Neuronal stem cell (in vitro differentiated cells): ENCODE results near the gene ARMC3.

Experiments used
- DNase-seq: peaks from one replicate; pipeline ENCODE4 v3.0.0-alpha.2; 2013; ENCODE audit warnings: low spot score
- H2AFZ ChIP-seq: one replicate; pipeline ENCODE4 v1.6.1; 2013; ENCODE audit warnings: mild to moderate bottlenecking, low read length, inconsistent platforms
- H2AK5ac ChIP-seq: 2 replicates; pipeline ENCODE4 v1.6.1; 2013; ENCODE audit warnings: low read depth, mild to moderate bottlenecking, inconsistent platforms, low read length, moderate library complexity, mixed read lengths
- H2BK120ac ChIP-seq: 2 replicates; pipeline ENCODE4 v1.6.1; 2013; ENCODE audit warnings: low read depth, mild to moderate bottlenecking, inconsistent platforms, low read length, moderate library complexity, mixed read lengths
- H2BK12ac ChIP-seq: one replicate; pipeline ENCODE4 v1.6.1; 2013; ENCODE audit warnings: low read length, inconsistent platforms
- H2BK15ac ChIP-seq: 2 replicates; pipeline ENCODE4 v1.6.1; 2013; ENCODE audit warnings: mild to moderate bottlenecking, low read length, inconsistent platforms, mixed read lengths
- H2BK5ac ChIP-seq: one replicate; pipeline ENCODE4 v1.6.1; 2013; ENCODE audit warnings: inconsistent platforms, mild to moderate bottlenecking, low read length, moderate library complexity
- H3K14ac ChIP-seq: one replicate; pipeline ENCODE4 v1.6.1; 2013; ENCODE audit warnings: low read length, inconsistent platforms
- H3K18ac ChIP-seq: 2 replicates; pipeline ENCODE4 v1.6.1; 2013; ENCODE audit warnings: low read length, inconsistent platforms
- H3K23ac ChIP-seq: 2 replicates; pipeline ENCODE4 v1.6.1; 2013; ENCODE audit warnings: low read depth, mild to moderate bottlenecking, mixed read lengths, low read length, inconsistent platforms; ENCODE audit not compliant: poor library complexity
- H3K27ac ChIP-seq: replicated peaks from 3 replicates; pipeline ENCODE4 v1.5.1; 2013; ENCODE audit warnings: low read length, inconsistent platforms
- H3K27me3 ChIP-seq, 3 experiments: 2 replicates each; pipeline ENCODE4 v1.6.1; 2013; ENCODE audit warnings: low read length in 3 of 3, mild to moderate bottlenecking in 2 of 3, inconsistent platforms in 1 of 3, low read depth in 1 of 3, mixed read lengths in 1 of 3, moderate library complexity in 1 of 3; ENCODE audit not compliant: control insufficient read depth in 3 of 3, insufficient read depth in 3 of 3
- H3K36me3 ChIP-seq, 2 donors: replicated peaks in 1 of 2; 2 replicates each; pipeline ENCODE4 v1.6.1; 2013; ENCODE audit warnings: low read length in 2 of 2; ENCODE audit not compliant: control insufficient read depth in 2 of 2, insufficient read depth in 2 of 2
- H3K4ac ChIP-seq: 2 replicates; pipeline ENCODE4 v1.6.1; 2013; ENCODE audit warnings: inconsistent platforms, mild to moderate bottlenecking, low read length, moderate library complexity
- H3K4me1 ChIP-seq, 2 donors: 1 replicate in 1 of 2; 2 replicates in 1 of 2; pipeline ENCODE4 v1.6.1; 2013; ENCODE audit warnings: low read length in 2 of 2, low read depth in 1 of 2; ENCODE audit not compliant: control insufficient read depth in 2 of 2, insufficient read depth in 1 of 2
- H3K4me2 ChIP-seq: one replicate; pipeline ENCODE4 v1.6.1; 2013; ENCODE audit warnings: mild to moderate bottlenecking, low read length, inconsistent platforms; ENCODE audit not compliant: insufficient read depth, poor library complexity, severe bottlenecking
- H3K4me3 ChIP-seq, 2 donors: 2 replicates each; pipeline ENCODE4 v1.5.1; 2013; ENCODE audit warnings: low read length in 2 of 2, mild to moderate bottlenecking in 2 of 2, inconsistent platforms in 1 of 2, moderate library complexity in 1 of 2
- H3K79me1 ChIP-seq: one replicate; pipeline ENCODE4 v1.6.1; 2013; ENCODE audit warnings: low read depth, mild to moderate bottlenecking, inconsistent platforms, low read length, moderate library complexity
- H3K9ac ChIP-seq: one replicate; pipeline ENCODE4 v1.6.1; 2013; ENCODE audit warnings: mild to moderate bottlenecking, low read depth, low read length, inconsistent platforms; ENCODE audit not compliant: poor library complexity
- H3K9me3 ChIP-seq, 2 donors: replicated peaks in 1 of 2; 2 replicates each; pipeline versions ENCODE3 to v1.6.1; 2013; ENCODE audit warnings: low read length in 2 of 2, mild to moderate bottlenecking in 2 of 2, inconsistent platforms in 1 of 2, low read depth in 1 of 2, mixed read lengths in 1 of 2, moderate library complexity in 1 of 2; ENCODE audit not compliant: control insufficient read depth in 2 of 2, insufficient read depth in 1 of 2
- H4K8ac ChIP-seq: one replicate; pipeline ENCODE4 v1.6.1; 2013; ENCODE audit warnings: low read depth, mild to moderate bottlenecking, inconsistent platforms, low read length, moderate library complexity
- H4K91ac ChIP-seq: one replicate; pipeline ENCODE4 v1.6.1; 2013; ENCODE audit warnings: low read length, low read depth, mild to moderate bottlenecking, inconsistent platforms; ENCODE audit not compliant: poor library complexity
- WGBS, 2 donors: extraction: QIAGEN DNeasy Blood & Tissue Kit; methylation state at CpG; one replicate each; pipeline ENCODE4 v1.1.7; 2013; ENCODE audit warnings: missing lambda C conversion rate in 2 of 2, mixed read lengths in 1 of 2; ENCODE audit not compliant: insufficient read length in 2 of 2, insufficient replicate concordance in 1 of 2; ENCODE audit errors: extremely low coverage in 2 of 2; 5-methylcytosine and 5-hydroxymethylcytosine counted together

The ARMC3 gene

GRCh38 chr10:23051855-23052331 is 124.0 kb downstream of the ARMC3 start:
- no peak overlapping the region for H2AK5ac ChIP-seq
- no peak overlapping the region for H3K4me2 ChIP-seq
- no peaks in the 10 kb centered on the region for H3K36me3 ChIP-seq
- no peak overlapping the region for H3K4me3 ChIP-seq
- no peak overlapping the region for H3K9ac ChIP-seq
- H3K9me3 ChIP-seq, result no peaks in the 10 kb centered on the region
- no peaks in the 10 kb centered on the region for H3K27me3 ChIP-seq
- no peak for DNase-seq
- no peak overlapping the region for H3K18ac ChIP-seq
- H2BK5ac ChIP-seq, result no peak overlapping the region
- H4K8ac ChIP-seq, result no peak overlapping the region
- peaks cover 9 to 27% of the 10 kb centered on the region in 2 donors for H3K4me1 ChIP-seq
- no peak overlapping the region for H3K14ac ChIP-seq
- H2BK12ac ChIP-seq, result no peak overlapping the region
- H3K27ac ChIP-seq, result no peak overlapping the region
- no peaks in the 10 kb centered on the region for H3K79me1 ChIP-seq
- no peak overlapping the region for H2BK15ac ChIP-seq
- H2AFZ ChIP-seq, result no peak overlapping the region
- no peak overlapping the region for H4K91ac ChIP-seq
- no peak overlapping the region for H2BK120ac ChIP-seq
- H3K4ac ChIP-seq, result no peak overlapping the region
- no peak overlapping the region for H3K23ac ChIP-seq
- no CpG with 5 or more reads among the region's 5 CpGs for WGBS, 2 donors

- Histone ChIP-seq H3K4me3 (no peak overlapping the region), H4K91ac (no peak overlapping the region), H2AFZ (peak overlapping the region; percentile 27), H4K8ac (no peak overlapping the region), H3K4me2 (no peak overlapping the region), H3K9ac (no peak overlapping the region), H2AK5ac (no peak overlapping the region), H3K9me3 (no peaks in the 10 kb centered on the region), H2BK120ac (no peak overlapping the region), H2BK15ac (no peak overlapping the region), H2BK12ac (no peak overlapping the region), H3K79me1 (no peaks in the 10 kb centered on the region), H3K14ac (no peak overlapping the region), H3K27ac (no peak overlapping the region), H3K4me1 (peaks cover 9 to 27% of the 10 kb centered on the region in 2 donors), H2BK5ac (no peak overlapping the region), H3K27me3 (no peaks in the 10 kb centered on the region), H3K18ac (no peak overlapping the region), H3K4ac (no peak overlapping the region), H3K23ac (no peak overlapping the region), H3K36me3 (no peaks in the 10 kb centered on the region)
- WGBS, 2 donors, result no CpG with 5 or more reads among the region's 1 CpG
- DNase-seq, result no peak
Observed at GRCh38 chr10:23053036-23053435, 125.2 kb downstream of the ARMC3 start.

- Histone ChIP-seq H3K23ac (no peak overlapping the region), H3K4ac (no peak overlapping the region), H2BK120ac (no peak overlapping the region), H3K14ac (no peak overlapping the region), H3K4me1 (peaks cover 9 to 27% of the 10 kb centered on the region in 2 donors), H3K4me3 (no peak overlapping the region), H2BK12ac (no peak overlapping the region), H2AK5ac (no peak overlapping the region), H3K27me3 (no peaks in the 10 kb centered on the region), H3K36me3 (no peaks in the 10 kb centered on the region), H3K79me1 (no peaks in the 10 kb centered on the region), H4K8ac (no peak overlapping the region), H3K9me3 (peaks cover 0 to 4% of the 10 kb centered on the region in 2 donors), H2AFZ (peak overlapping the region; percentile 73), H2BK5ac (no peak overlapping the region), H3K27ac (peak overlapping the region; percentile 18), H4K91ac (no peak overlapping the region), H3K4me2 (no peak overlapping the region), H3K18ac (no peak overlapping the region), H2BK15ac (no peak overlapping the region), H3K9ac (no peak overlapping the region)
- no peak for DNase-seq
- no CpG with 5 or more reads among the region's 7 CpGs for WGBS, 2 donors
Observed at GRCh38 chr10:23055424-23056185, 127.8 kb downstream of the ARMC3 start.

GRCh38 chr10:23056186-23056579 is 128.3 kb downstream of the ARMC3 start:
- Histone ChIP-seq H3K4me3 (no peak overlapping the region), H3K27me3 (no peaks in the 10 kb centered on the region), H2AK5ac (no peak overlapping the region), H3K4me2 (no peak overlapping the region), H3K14ac (no peak overlapping the region), H4K8ac (no peak overlapping the region), H4K91ac (no peak overlapping the region), H3K36me3 (no peaks in the 10 kb centered on the region), H3K4me1 (peaks cover 9 to 27% of the 10 kb centered on the region in 2 donors), H3K23ac (no peak overlapping the region), H3K18ac (no peak overlapping the region), H3K27ac (no peak overlapping the region), H2BK15ac (no peak overlapping the region), H3K9me3 (peaks cover 3 to 4% of the 10 kb centered on the region in 2 donors), H2BK5ac (no peak overlapping the region), H3K9ac (no peak overlapping the region), H3K4ac (no peak overlapping the region), H2AFZ (peak overlapping the region; percentile 73), H3K79me1 (no peaks in the 10 kb centered on the region), H2BK120ac (no peak overlapping the region), H2BK12ac (no peak overlapping the region)
- no peak for DNase-seq
- WGBS, 2 donors, result no CpG with 5 or more reads among the region's 3 CpGs
